ENCODE results near the gene RPL26.
"Not testable (repeated sequence)": the region's sequence is repeated elsewhere in the genome, so short reads cannot be mapped to it uniquely, and the experiment has no call there.

The RPL26 gene

DNA sequence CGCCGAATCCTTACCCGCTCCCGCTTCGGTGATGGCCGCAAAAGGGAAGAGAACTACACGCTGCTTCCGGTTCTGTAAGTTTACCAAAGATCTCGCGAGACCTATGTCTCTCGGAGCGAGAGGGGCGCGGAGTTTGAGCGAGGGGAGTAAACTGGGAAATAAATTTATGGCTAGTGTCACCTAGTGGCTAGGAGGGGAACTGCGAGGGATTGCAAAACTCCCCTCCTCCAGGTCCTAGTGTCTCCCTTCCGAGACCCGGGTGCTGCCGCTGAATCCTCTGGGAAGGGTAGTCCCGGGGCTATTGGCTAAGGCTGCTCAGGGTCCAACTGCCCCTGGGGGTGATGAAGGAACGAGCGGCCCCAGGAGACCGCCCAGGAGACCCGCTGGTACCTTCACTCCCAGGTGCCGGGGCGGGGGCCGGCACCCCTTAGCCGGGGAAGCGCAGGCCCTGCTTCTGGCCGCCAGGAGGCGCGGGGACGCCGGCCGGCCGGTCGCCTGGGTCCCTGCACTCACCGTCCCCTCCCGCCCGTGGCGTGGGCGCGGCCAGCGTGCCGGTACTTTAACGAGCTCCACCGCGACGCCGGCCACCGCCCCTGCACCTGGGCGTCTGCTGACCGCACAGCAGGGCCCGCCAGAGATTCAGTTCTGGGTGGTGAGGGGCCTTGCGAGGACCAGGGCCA is at the start of gene RPL26:
RPL26 (minus strand) TSS at position 51 of the 680 bp plus-strand sequence. CDS start 883 bp downstream, outside the sequence.
- peak; percentile 98 for DNase-seq

DNA sequence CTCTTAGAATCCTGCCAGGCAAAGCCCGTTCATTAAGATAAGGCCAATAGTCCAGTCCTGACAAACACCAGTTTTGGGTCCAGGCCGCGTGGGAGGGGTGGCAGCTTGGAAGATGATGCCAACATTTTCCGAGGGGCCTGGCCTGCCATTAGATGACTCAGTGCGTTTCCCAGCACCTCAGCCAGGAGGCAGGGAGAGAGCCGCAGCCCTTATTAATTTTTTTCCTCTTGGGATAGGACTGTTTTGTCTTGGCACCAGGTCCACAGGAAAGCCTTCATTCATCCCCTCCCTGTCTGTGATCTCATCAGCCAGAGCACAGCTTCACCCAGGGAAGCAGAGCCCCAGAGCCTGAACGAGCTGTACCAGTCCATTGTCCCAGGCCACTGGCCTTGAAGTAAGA is 48.0 kb upstream of the RPL26 start:
- DNase-seq, result no peak

DNA sequence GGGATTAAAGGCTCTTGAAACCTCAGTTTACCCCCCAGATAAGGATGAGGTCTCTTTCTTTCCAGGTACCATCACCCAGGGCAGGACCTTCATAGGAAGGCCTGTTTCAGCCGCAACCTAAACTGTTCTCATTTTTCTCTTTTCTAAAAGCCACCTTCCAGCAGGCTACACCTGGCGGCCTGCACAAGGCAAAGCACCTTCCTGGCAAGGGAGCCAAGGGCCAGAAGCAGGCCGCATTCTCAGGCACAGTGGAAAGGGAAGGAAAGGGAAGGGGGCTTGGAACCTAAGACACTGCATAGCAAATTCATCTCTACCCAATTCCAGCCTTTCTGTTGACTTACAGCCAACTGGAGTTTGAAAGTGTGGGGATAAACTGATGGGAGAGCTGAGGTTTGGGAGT is 43.8 kb upstream of the RPL26 start:
- DNase-seq, result no peak

DNA sequence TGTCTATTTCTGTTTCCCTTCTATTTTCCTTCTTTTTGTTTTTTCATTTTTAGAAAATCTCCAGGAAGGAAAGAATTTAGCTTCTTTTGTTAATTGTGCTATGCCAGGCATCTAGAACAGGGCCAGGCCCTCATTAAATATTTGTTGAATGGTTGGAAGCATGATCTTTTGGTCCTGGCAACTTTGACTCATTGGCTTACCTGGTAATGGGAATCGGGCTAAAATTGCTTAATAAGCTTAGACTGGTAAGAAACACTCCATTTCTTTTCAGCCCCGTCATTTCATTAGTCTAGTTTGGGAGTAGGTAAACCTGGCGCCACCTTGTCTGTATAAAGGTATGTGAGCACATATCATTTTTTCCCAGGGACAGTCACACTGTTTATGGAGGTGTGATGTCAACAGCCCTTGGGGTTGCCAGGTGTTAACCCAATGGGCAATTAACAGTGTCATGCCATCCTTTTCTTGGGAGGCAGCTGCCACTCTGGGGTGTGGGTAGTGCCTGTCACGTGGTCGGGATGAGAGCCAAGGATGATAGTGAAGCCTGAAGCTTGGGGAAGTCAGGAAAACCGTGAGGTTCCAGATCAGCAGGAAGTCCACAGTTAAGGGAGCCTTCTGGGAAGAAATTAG is 43.2 kb upstream of the RPL26 start:
- no peak for DNase-seq

DNA sequence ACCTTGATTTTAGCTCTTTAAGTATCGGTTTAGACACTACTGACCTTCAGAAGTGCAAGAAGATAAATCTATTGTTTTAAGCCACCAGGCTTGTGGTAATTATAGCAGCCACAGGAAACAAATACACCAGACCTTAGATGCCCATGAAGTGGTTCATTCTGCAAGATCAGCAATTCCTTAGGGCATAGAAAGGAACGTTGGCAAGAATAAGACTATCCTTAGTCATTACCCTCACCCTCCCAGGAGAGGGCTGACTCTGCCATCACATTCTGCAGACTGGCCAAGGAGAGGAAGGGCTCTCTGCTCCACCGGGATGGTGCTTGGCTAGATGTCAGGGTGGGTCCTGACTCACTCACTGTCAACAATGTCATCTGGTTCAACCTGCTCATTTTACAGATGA is 38.6 kb upstream of the RPL26 start:
- DNase-seq, result no peak

DNA sequence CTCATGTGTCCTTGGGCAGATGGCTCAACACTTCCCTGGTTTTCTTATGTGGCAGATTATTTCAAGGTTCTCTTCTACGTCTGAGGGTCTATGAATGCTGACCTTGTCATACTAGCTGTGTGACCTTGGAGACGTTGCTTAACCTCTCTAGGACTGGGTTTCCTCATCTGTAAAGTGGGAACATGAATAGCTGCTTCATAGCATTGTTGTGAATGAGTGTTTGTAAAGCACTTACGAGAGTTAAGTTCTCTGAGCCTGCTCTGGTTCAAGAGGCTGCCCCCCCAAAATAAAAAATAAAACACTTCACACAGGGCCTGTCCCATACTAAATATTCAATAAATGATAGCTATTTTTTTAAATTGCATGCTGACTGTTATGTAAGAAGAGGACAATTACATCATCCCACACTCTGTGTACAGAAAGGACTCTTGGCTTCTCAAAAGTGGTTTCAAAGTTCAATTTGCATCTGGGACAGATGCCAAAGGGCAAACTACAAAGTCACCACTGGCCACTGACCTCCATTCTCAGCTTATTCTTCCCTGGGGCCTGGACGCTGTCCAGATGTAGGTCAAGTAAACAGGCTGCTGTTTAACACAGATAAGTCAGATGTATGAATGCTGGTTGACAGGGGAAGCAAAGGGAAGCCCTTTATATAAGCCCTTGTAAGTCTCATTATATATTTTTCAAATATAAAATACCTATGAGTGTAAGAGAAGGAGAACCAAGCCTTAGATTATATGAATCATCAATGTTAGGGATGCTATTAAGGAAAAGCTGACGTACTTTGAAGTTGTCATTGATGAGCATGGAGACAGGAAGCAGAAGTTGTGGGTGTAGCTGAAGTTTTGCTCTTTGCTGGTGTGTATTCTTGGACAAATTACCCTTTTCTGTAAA is 37.3 kb upstream of the RPL26 start:
- no peak for DNase-seq

DNA sequence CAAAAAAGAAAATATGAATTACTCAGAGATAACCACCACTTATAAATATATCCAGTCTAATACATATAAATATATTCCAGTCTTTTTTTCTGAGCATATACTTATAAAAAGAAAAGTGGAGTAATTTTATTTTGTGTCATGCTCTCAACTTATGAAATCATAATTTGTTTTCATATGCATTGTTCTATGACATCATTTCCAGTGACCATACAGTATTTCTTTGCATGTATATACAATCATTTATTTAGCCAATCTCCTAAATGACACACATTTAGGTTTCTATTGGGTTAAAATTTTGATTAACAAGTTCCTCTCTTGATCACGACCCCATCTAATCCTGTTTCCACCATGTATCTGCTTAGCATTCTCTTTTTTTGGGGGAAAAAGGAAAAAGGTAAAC is 36.3 kb upstream of the RPL26 start:
- no peak for DNase-seq

DNA sequence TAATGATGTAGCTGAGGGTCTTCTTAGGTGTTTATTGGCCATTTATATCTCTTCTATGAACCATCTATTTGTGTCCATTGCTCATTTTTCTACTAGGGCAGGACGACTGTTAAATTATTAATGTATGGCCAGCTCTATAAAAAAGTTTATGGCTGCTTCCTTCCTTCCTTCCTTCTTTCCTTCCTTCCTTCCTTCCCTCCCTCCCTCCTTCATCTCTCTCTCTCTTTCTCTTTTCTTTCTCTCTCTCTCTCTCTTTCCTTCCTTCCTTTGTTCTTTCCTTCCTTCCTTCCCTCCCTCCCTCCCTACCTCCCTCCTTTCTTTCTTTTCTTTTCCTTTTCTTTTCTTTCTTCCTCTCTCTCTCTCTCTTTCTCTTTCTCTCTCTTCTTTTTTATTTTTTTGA is 35.5 kb upstream of the RPL26 start:
- DNase-seq, result no peak

DNA sequence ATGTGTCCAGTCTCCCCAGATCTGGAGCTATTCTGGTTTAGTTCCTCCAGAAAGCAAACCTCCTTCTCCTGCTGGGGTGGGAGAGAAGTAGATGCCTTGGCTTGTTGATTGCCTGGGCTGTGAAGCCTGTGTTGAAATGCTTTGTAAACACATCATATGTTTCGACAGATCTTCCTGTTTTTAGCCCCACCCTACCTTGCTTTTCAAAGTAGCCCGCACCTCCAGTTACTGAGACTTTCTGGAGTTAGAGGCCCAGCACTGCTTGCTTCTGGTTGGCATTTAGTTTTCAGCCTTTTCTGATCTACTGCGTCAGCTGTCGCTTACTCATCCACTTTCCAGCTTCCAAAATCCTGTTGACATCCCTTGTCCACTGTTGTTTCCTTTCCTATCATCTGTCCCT is 34.8 kb upstream of the RPL26 start:
- DNase-seq, result no peak

DNA sequence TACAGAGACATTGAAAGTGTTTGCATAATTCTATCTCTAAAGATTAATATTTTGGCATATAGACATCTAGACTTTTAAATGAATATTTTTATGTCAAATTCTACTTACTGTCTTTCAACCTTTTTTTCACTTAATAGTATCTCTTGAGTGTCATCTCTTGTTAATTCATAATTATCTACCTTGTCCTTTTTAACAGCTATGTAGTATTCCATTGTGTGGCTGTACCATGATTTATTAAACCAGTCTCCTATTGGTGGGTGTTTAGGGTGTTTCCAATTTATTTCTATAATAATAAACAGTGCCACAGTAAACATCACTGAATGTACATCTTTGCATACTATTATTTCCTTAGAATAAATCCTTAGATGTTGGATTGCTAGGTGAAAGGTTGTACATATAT is 30.9 kb upstream of the RPL26 start:
- no peak for DNase-seq

DNA sequence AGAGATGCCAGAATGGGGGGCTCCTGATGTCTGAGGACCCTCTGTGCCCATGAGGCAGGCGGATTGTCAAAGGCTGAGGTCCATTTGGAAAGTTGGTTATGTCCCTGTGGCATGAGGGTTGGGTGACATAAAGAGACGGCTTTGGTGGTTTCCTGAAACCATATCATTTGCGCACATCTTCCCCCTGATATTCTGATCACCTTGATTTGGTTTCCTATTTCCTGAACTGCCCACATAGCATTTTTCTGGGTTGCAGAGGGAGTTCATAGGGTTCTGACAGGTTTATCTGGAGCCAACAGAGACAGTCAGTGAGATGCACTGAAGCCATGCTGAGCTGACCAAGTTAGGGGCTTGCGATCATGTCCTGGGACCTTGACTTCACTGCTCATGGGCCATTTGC is 30.3 kb upstream of the RPL26 start:
- DNase-seq, result peak; percentile 17

DNA sequence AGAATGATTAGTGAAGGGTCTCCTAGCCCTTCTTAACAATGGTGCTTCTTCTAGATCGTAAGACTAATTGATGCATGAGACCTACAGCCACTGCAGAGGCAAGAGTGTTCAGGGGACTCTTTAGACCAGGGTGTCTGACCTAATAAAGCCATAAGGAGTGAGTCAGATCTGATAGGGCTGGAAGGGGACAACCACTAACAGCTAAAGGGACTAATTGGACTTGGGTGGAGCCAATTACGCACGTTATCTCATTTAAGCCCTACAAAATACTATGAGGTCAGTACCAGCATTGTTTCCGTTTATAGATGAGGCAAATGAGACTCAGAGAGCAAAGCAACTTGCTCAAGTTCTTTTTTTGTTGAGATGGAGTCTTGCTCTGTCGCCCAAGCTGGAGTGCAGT is 29.1 kb upstream of the RPL26 start:
- DNase-seq, result no peak

DNA sequence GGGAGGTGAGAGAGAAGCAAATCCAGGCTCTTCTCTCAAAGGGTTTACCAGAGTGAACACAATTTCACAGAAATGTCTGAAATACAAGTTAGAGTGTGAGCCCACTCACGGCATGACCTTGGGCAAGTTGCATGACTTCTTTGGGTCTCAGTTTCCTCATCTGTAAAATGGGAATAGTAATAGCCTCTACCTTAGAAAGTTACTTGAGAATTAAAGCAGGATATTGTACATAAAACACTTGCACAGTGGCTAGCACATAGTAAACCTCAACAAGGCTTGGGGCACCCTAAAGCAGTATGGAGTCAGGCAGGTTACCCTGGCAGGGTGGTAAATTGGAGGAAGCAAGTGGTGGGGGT is 27.9 kb upstream of the RPL26 start:
- no peak for DNase-seq

DNA sequence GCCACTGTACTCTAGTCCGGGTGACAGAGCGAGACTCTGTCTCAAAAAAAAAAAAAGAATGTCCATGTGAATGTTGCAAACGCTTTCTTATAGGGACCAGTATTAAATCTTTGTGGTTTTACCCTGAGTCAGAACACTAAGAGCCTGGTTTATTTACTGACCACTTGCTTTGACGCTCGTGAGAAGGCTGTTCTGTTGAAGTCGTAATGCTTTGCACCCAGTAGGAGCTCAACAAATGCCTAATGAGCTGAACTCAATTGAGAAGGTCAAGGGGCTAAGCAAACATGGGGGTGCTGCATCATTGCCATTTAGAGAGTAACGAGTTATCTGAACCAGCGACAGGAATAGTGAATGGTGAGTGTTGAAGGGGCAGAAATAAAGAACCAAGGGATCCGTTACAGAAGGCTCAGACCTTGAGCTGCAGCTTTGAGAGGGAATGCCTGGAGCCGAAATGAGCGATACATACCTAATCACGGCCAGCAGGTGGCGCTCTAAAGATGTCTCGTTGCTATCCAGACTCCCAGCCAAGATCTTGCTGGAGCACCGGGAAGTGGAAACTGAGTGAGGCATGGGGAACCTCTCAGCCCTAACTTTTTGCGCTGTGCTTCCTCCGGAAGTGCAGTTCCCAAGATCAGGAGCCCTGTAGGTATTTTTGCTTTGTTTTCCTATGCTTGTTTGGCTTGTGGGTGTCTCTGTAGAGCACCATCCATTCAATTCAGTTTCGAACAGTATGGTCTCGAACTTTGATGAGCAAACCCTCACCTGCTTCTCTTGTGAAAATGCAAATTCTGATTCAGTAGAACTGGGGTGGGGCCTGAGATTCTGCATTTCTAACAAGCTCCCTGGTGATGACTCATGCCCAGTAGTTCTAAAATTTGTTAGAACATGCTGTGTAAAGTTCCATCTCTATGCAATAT is 27.2 kb upstream of the RPL26 start:
- DNase-seq, result peak; percentile 77

DNA sequence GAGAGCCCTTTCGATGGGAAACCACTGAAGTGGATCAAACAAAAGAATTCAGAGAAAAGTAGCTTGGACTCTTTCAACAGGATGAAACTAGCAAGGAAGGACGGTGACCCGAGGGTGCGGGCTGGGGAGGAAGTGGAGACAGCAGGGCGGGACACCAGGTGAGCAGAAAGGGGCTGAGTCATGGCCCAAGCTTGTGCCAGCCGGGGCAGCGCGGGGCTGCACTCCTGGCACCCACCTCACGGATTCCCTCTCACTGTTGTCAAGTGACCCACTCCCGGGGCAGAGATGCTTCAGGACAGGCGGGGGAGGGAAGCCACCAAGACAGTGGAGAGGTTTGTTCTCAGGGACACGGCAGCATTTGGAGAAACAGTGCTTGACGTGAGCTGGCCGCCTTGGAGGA is 25.4 kb upstream of the RPL26 start:
- DNase-seq, result no peak

DNA sequence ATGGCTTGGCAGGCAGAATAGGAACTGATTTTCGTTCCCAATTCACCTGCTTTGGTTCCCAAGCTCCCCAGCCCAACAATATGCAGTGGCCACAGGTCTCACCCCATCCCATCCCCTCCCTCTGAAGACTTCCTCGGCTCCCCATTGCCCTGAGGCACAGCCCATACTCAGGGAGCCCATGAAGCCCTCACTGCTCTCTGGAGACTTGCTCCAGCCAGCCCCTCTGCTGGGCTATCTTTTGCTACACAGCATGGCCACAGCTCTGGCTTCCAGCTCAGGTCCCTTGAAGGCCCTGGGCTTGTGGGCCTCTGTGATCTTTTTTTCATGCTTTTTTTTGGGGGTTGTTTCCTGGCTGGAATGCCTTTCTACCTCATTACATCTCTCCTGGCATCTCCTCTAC is 23.2 kb upstream of the RPL26 start:
- no peak for DNase-seq

DNA sequence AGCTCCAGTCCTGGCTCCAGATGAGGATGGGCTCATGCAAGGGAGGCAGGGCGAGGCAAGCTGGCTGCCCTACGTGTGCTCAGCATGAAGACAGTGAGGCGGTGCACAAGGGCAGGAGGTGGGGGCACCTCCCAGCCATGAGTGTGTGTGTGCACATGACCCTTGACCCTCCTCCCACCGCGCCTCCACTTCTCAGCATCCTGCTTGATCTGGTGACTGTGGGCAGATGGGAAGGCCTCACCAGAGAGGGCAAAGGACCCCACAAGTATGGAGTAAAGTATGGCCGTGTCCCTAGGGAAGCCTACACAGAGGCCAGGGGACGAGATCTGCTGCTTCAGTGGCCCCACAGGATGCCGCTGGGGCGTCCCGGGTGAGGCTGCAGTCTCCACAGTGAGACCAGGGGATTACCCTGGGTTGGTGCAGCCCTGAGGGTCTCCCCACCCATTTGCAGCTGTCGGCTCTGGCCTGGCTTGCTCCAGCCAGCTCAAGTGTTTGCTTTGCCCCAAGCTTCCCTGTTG is 22.6 kb upstream of the RPL26 start:
- no peak for DNase-seq

DNA sequence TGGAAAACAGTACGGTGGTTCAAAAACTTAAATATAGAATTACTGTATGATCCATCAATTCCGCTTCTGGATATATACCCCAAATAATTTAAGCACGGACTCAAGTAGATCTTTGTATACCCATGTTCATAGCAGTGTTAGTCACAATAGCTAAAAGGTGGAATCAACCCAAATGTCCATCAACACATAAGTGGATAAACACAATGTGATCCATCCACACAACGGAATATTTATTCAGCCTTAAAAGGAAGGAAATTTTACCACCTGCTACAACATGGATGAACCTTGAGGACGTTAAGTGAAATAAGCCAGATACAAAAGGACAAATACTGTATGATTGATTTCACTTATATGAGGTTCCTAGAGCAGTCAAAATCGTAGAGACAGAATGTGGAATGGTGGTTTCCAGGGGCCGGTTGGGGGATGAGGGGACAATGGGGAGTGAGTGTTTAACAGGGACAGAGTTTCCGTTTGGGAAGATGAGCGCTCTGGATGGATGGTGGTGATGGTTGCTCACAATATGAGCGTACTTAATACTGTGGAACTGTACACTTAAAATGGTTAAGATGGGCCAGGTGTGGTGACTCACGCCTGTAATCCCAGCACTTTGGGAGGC is 20.0 kb upstream of the RPL26 start:
- DNase-seq, result no peak

DNA sequence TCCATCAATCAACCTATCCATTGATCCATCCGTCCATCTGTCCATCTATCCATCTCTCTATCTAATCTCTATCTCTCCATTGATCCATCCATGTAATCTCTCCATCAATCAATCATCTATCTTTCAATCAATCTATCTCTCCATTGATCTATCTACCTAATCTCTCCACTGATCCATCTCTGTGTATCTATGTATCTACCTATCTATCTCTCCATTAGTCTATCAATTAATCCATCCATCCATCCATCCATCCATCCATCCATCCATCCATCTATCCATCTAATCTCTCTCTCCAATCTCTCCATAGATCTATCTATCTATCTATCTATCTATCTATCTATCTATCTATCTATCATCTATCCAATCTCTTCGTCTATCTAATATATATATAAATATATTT is 18.1 kb upstream of the RPL26 start:
- no peak for DNase-seq

DNA sequence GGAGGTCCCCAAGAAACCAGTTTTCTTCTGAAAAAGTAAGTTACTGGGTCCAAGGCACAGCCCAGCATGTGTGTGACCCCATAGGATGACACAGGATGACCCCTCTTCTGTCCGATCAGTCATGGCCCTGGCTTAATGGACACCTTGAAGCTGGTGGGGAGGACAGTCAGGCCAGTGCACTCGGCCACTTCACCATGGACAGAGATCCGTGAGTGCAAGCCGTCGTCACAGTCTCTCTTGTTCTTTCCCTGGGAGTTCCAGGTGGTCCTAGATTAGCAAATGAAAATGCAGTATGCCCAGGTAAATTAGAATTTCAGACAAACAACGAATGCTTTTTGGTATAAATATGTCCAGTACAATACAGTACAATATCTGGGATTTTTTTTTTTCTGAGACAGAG is 16.0 kb upstream of the RPL26 start:
- DNase-seq, result no peak

DNA sequence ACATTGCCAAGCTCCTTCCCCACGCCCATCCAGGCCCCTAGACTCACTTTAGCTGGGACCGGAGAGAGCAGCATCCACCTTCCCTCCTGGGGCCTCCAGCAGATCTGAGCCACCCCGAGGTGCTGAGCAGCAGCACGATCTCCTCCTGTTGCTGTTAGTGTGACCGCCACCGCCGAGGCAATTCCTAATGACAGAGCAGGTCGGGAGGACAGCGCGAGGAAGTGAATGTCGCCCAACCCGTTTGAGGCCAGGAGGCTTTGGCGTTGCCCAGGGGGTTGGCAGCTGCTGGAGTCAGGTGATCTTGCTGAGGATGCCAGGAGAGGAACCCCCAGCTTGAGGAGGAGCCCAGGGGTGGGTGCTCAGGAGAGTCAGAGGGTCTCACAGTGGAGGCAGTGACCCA is 14.6 kb upstream of the RPL26 start, which contains the start of gene RNF222:
RNF222 (minus strand) TSS at position 192 of the 400 bp plus-strand sequence. CDS start 4,366 bp downstream, outside the sequence.
- no peak for DNase-seq

DNA sequence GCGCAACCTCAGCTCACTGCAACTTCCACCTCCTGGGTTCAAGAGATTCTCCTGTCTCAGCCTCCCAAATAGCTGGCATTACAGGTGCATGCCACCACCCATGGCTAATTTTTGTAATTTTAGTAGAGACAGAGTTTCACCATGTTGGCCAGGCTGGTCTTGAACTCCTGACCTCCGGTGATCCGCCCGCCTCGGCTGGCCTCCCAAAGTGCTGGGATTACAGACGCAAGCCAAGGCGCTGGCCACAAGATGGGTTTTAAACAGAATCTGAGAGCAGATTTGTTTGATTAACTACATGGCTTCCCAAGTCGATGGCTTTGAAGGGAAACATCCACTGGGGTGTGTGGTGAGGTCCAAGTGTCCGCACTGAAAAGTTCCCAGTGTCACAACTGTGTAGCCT is 11.5 kb upstream of the RPL26 start:
- DNase-seq, result not testable (repeated sequence)

All from CD4-positive, alpha-beta T cell treated with Interleukin-21 for 1 hour (primary cell).